Stimulated activated effector memory CD8-positive, alpha-beta T cell treated with anti-CD3 and anti-CD28 coated beads, Interleukin-12 subunit alpha, Interleukin-12 subunit beta, amount 100 ng/mL, for 72 hours (primary cell): ENCODE measurements around the gene STXBP5.

Experiments used
- ATAC-seq: fragments of 150-1000 bp; cut with Tn5 transposase; 2 replicates; pipeline ENCODE4 v1.10.0; 2021
- DNase-seq, 2 donors: peaks; one replicate each; pipeline ENCODE4 v3.0.0; 2021 to 2022; ENCODE audit warnings: low spot score in 2 of 2
- H3K27ac Mint-ChIP-seq: one replicate; pipeline ENCODE4 v1.8.0; 2022; ENCODE audit warnings: mild to moderate bottlenecking, mixed read lengths
- H3K36me3 Mint-ChIP-seq: one replicate; pipeline ENCODE4 v1.8.0; 2022; ENCODE audit warnings: mild to moderate bottlenecking, mixed read lengths
- H3K4me1 Mint-ChIP-seq: one replicate; pipeline ENCODE4 v1.8.0; 2022; ENCODE audit warnings: mixed read lengths
- H3K4me3 Mint-ChIP-seq: one replicate; pipeline ENCODE4 v1.8.0; 2022; ENCODE audit warnings: mild to moderate bottlenecking, mixed read lengths
- H3K9me3 Mint-ChIP-seq: one replicate; pipeline ENCODE4 v1.8.0; 2022; ENCODE audit warnings: mixed read lengths

The STXBP5 gene

DNA sequence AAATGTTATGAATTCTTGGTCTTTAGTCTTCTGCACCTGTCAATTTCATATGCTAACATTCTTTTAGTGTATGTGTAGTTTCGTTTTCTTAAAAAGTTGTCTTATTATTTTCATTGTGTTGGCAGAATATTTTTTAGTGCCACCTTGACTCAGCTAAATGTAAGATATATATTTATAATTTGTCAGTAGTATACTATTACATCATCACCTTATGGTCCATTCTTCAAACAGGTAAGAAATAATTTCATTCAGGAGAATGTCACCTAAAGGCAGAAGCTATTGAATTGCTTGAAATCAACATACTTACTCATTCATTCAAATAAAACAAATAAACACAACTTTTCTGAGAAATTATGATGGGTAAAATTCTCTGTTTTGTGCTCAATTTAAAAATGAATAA, 3.5 kb upstream of the STXBP5 start:
- Mint-ChIP-seq H3K27ac (no peak overlapping the region), H3K36me3 (peaks cover 23% of the 10 kb centered on the region)
- ATAC-seq: no peak

DNA sequence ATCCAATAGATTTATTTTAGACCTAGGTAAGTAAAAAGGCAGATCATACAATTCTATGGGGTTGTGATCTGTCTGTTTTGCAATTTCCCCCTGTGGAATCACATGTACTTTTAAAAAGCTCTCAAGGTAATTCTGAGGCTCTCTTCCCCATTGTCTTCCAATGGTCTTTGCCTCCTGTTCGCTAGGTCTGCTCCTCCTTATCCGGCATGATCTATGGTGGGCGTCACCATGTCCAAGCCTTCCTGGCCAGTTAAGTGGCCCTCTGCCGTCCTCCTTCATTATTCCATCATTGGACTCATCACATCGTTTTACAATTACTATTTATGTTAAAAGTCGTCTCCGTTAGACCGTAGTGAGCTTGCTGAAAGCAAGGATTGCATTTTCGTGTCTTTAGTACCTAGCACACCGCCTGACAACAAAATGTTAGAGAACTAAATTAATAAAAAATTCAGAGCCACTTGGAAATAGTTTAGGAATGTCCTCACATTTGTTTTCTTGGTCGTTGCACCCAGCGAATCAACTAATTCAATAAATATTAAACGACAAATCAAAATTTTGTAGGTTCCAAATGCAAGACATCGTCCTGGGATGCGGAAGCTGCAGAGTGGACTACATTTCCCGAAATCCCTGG, 2.2 kb upstream of the STXBP5 start:
- peak in 1 of 2 donors; percentile 57 for DNase-seq
- Mint-ChIP-seq H3K4me1 (peaks cover 12% of the 10 kb centered on the region), H3K9me3 (no peaks in the 10 kb centered on the region), H3K27ac (peak overlapping the region; percentile 93), H3K36me3 (peaks cover 23% of the 10 kb centered on the region), H3K4me3 (peak overlapping the region; percentile 86)
- ATAC-seq: no peak

More for the DNA sequence above, 3.5 kb upstream of the STXBP5 start:
- Mint-ChIP-seq H3K4me1 (peaks cover 20% of the 10 kb centered on the region), H3K4me3 (no peak overlapping the region), H3K9me3 (no peaks in the 10 kb centered on the region)
- DNase-seq: no peak

DNA sequence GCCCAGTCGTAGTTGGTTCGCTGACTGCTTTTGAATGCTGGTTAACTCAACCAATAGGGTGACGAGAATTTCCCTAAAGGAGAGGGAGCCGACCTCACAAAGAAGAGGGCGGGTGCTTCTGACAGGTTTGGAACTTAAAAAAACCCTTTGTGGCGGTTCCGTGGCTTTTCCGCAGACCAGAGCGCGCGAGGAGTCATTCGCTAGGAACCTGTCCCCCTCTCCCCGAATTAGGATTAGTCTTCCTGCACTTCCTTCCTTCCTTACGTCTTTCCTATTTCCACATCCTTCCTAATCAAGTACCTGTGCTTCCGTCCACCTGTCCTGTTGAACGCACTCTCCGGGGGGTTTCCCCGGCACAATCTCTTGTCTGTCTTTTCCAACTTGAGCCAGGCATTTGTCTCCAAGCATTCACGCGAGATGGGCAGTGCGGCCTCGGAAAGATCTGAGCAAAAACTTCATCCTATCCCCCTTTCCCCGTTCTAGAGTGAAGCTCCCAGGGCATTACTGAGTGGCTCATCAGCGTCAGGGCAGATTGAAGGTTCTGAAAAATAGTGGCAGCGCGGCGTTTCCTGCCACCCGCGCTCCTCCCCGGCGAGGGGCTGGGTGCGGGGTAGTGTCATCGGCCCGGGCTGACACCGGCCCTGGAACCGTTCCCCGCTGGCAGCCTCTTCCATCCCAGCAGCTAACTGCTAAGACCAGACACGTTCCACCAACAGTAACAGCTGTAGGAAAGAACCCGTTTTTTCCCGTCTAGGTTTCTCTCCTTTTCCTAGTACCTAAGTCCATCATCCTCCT, 1.5 kb upstream of the STXBP5 start:
- peaks cover 18% of the 10 kb centered on the region for H3K4me1 Mint-ChIP-seq
- no peaks in the 10 kb centered on the region for H3K9me3 Mint-ChIP-seq
- peaks cover 30% of the 10 kb centered on the region for H3K36me3 Mint-ChIP-seq
- H3K27ac Mint-ChIP-seq: peak overlapping the region; percentile 93
- DNase-seq: peak; percentile 42 to 87
- peak; percentile 91 for ATAC-seq
- peak overlapping the region; percentile 86 for H3K4me3 Mint-ChIP-seq

DNA sequence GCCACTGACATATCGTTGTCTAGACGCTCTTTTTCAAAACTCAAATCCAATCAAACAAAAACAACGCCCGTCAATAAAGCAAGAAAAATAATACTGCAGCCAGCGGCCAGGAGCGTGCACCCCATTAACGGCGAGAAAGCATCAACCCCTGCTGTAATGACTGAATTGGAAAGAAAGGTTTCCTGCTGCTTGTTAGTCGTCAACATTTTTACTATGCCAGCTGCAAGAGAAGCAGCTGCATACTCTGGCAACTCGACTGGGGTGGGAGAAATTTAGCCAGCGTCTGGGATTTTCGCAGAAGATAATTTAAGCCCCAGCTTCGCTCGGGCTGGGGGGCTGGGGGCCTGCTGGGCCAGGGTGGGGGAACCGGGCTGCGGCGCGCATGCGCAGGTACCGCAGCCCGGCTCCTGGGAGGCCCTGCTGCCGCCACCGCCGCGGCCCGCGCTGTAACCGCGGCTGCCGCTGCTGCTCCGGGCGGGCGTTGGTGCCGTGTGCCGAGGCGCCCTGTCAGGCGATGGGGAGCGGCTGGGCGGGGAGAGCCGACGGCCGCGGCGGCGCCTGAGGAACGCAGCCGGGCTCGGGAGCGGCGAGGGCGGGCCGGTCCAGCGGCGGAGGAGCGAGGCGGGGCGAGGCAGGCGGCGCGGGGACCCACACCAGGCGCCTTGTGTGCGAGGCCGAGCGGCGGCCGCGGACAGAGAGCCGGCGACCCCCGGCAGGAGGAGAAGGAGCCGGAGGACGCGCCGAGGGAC, 732 bp upstream of the STXBP5 start:
- H3K4me3 Mint-ChIP-seq: peak overlapping the region; percentile 86
- DNase-seq: peak; percentile 60 to 81

DNA sequence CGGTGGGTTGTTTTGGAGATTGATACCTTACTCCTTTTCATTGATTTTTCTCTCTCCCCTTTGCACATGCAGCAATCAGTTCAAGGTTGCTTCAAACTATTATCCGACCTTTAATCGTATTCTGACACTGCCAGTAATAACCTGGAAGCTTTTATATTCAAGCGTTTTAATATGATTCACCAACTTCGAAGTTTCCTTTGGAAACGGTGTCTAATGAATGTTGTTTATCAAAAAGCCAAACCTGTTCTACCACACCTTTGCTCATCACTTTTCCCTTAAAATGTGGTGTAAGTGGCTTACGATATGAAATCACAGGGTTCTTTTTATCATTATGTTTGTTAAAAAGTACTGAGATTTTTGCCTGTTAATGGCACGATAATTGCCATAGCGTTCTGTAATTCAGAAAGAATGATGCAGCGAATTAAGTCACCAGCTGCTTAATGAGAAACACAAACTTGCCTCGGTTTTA, 660 bp downstream of the STXBP5 start:
- peaks cover 47% of the 10 kb centered on the region for H3K36me3 Mint-ChIP-seq
- no peak for ATAC-seq
- H3K9me3 Mint-ChIP-seq: no peaks in the 10 kb centered on the region
- H3K27ac Mint-ChIP-seq: peak overlapping the region; percentile 90
- H3K4me3 Mint-ChIP-seq: peak overlapping the region; percentile 86
- peaks cover 29% of the 10 kb centered on the region for H3K4me1 Mint-ChIP-seq
- DNase-seq: no peak

More for the DNA sequence above, 732 bp upstream of the STXBP5 start:
- peak; percentile 71 for ATAC-seq
- H3K9me3 Mint-ChIP-seq: no peaks in the 10 kb centered on the region
- H3K27ac Mint-ChIP-seq: peak overlapping the region; percentile 93
- peaks cover 23% of the 10 kb centered on the region for H3K4me1 Mint-ChIP-seq
- H3K36me3 Mint-ChIP-seq: peaks cover 35% of the 10 kb centered on the region

DNA sequence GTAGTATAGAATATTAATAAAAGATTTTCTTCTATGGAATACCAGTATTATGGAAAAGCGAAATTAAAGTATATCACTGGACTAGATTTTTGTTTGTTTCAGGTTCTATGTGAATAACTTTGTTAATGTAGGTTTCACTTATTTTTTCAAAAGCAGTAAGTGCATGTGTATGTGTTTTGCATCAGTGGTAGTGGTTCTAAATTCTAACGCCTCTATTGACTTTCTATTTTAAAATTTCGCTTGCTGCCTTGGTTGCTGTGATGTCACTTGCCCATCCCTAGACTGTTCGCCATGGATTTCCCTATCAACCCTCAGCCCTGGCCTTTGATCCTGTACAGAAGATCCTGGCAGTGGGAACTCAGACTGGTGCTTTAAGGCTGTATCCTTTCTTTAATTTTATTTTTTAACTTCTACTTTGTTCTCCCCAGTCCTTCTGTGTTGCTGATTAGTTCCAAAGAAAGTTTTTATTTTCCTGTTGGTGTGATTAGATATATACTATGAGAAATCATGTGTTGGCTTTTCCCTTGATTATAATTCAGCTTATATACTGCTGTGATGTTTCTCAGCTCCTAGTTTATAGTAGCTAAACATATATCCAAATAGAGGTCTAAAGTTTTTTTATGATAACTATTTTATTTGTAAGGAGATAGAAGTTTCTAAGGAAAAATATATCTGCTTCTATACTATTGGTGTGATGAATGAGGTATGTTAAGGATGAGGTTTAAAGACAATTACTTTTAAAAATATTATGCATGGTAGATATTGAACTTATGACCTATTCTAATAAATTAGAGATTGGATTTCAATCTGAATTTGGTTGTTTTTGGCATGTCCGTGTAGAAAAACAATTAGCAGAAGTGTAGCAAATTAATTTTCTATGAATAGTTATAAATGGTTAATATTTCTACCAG, 1.7 kb downstream of the STXBP5 start:
- ATAC-seq (no peak), DNase-seq (no peak)
- H3K27ac Mint-ChIP-seq: no peak overlapping the region
- peak overlapping the region; percentile 86 for H3K4me3 Mint-ChIP-seq
- H3K9me3 Mint-ChIP-seq: no peaks in the 10 kb centered on the region
- peaks cover 54% of the 10 kb centered on the region for H3K36me3 Mint-ChIP-seq
- H3K4me1 Mint-ChIP-seq: peaks cover 29% of the 10 kb centered on the region

DNA sequence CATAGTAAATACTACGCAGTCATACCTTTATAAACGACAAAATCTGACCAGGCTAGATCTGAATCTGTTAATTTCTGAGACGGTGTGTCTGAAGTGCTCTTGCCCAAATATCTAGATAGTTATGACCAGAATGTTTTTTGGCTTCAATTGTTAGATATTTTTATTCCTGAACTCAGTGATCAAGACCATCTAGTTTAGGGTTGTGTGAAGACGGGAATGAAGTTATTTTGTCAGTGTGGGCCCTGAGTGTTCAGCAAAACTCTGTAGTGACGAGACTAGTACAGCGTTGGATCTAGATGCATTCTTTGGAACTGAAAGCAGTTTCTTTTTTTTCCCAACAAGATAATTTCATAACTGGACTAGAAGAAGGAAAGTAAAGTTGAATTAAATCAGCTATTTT, 3.1 kb downstream of the STXBP5 start:
- no peak overlapping the region for H3K27ac Mint-ChIP-seq
- peaks cover 28% of the 10 kb centered on the region for H3K4me1 Mint-ChIP-seq
- H3K4me3 Mint-ChIP-seq: peak overlapping the region; percentile 86
- peaks cover 54% of the 10 kb centered on the region for H3K36me3 Mint-ChIP-seq
- no peak for ATAC-seq
- DNase-seq: no peak
- no peaks in the 10 kb centered on the region for H3K9me3 Mint-ChIP-seq

DNA sequence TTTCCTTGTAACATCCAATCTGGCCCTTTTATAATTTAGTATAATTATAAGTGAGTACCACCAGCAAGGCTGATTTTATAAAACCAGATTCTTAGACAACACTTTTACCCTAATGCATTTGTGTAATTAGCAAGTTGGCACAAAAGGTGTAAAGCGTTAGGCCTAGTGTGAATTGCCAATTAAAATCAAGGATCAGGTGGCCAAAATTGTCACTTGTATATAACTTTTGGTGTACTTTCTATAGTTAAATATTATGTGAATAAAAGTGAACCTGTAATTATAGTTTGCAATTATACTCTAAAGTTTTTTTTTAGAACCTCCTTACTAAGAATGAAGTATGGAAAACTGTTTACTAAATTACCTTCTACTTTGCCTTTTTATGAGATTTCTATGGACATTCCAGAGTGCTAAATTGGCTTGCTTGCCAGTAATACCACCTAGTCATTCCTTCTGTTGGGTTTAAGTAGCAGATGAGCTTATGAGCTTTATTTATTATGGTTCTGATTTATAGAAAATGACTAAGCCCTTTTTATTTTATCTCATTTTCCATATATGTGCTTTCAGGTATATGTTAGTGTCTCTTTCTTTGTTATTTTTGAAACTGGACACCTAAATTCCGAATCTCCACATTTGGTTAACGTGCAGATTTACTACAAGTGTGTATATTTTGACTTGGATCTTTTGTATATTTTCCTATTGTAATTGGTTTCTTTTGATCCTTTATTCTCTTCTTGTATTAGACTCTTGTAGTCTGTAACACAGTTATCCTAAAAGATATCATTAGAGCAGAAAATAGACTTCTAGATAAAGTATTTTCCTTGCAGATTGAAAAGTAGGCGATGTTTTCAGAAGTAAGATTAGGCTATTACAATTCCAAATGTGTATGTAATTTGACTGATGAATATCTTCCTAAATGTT, 3.9 kb downstream of the STXBP5 start:
- no peak for ATAC-seq
- Mint-ChIP-seq H3K27ac (no peak overlapping the region), H3K9me3 (no peaks in the 10 kb centered on the region), H3K4me3 (no peak overlapping the region), H3K4me1 (peaks cover 27% of the 10 kb centered on the region), H3K36me3 (peaks cover 48% of the 10 kb centered on the region)
- no peak for DNase-seq

DNA sequence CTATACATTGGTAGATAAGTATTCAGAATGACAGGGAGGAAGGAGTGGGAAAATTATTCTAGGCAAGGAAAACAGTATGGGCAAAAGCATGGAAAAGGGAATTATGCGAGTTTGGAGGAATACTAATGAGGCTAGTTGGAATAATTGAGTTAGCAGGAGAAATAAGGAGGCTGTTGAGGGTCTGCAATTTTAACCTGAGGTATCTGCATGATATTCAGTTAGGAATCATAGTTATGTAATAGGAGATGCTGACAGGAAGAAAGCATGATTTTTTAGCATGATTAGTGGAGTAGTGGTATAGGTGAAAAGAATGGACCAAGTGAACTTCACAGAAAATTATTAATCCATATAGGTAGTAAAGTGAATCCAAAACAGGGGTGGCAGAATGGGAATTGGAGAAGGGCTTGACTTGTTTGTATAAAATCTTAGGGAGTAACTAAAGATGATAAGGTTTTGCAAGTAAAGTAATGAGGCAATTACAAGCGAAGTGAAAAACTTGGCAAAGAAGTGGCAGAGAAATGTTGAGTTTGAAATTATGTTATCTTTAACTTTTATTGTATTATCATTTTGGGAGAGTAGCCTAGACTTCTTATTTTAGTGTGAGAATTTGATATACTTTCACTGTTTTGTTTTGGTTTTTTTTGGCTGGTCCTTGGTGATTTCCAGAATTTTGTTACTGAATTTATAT, 5.7 kb downstream of the STXBP5 start:
- H3K27ac Mint-ChIP-seq: no peak overlapping the region
- H3K4me3 Mint-ChIP-seq: no peak overlapping the region
- no peak for DNase-seq
- no peak for ATAC-seq
- H3K4me1 Mint-ChIP-seq: peaks cover 23% of the 10 kb centered on the region
- H3K36me3 Mint-ChIP-seq: peaks cover 48% of the 10 kb centered on the region
- H3K9me3 Mint-ChIP-seq: no peaks in the 10 kb centered on the region

DNA sequence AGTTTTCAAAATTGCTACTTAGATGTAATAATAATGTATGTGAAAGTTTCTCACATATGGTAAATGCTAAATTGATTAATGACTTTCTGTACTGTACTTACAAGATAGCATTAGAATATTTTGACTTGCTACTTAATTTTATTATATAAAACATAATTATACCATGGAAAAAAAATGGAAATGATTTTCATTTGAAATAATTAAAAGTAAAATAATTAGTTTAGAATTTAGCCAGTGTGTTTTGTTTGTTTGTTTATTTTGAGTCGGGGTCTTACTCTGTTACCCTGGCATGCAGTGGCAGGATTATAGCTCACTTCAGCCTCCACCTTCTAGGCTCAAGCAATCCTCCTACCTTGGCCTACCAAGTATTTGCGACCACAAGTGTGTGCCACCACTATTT, 7.1 kb downstream of the STXBP5 start:
- H3K4me1 Mint-ChIP-seq: peaks cover 23% of the 10 kb centered on the region
- no peak overlapping the region for H3K27ac Mint-ChIP-seq
- ATAC-seq (no peak), DNase-seq (no peak)
- H3K36me3 Mint-ChIP-seq: peaks cover 45% of the 10 kb centered on the region
- H3K9me3 Mint-ChIP-seq: no peaks in the 10 kb centered on the region
- no peak overlapping the region for H3K4me3 Mint-ChIP-seq

DNA sequence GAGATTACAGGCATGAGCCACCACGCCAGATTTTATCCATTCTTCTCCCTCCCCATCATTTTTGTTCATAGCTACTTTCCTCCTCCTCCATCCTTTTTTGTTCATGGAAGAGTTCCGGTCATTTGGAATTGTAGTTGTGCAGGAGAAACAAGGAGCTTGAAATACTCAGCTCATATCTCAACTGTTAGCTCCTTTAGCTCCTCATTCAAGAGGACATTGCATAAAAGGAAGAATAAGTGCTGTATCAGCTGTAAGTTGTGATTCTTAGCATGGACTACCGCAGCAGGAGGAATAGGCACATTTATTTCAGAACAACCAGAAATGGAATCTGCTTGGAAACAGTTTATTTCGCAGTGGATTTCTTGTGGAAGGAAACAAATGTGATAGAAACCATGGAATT, 7.6 kb downstream of the STXBP5 start:
- H3K9me3 Mint-ChIP-seq: no peaks in the 10 kb centered on the region
- DNase-seq (no peak), ATAC-seq (no peak)
- H3K4me1 Mint-ChIP-seq: peaks cover 23% of the 10 kb centered on the region
- peaks cover 45% of the 10 kb centered on the region for H3K36me3 Mint-ChIP-seq
- H3K4me3 Mint-ChIP-seq: no peak overlapping the region
- no peak overlapping the region for H3K27ac Mint-ChIP-seq

DNA sequence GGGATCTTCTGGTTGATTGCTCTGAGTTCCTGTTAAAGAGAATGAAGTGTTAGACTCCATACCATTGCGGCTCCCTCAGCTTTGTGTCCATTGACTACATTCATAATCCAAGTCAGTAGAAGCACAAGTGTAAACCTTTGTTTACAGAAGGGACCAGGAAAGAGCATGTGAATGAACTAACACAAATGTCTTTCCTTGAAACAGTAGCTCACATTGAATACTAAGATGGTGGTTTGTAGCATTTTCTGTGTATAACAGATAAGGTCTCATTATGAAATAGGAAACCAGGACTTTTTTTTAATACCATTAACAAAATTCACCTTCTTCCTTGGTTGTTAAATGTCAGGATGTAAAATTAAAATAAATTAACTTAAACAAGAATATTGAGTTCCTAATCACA, 8.4 kb downstream of the STXBP5 start:
- H3K4me3 Mint-ChIP-seq: no peak overlapping the region
- DNase-seq: no peak
- H3K36me3 Mint-ChIP-seq: peaks cover 39% of the 10 kb centered on the region
- H3K27ac Mint-ChIP-seq: peak overlapping the region; percentile 54
- no peaks in the 10 kb centered on the region for H3K9me3 Mint-ChIP-seq
- ATAC-seq: no peak
- peaks cover 17% of the 10 kb centered on the region for H3K4me1 Mint-ChIP-seq

DNA sequence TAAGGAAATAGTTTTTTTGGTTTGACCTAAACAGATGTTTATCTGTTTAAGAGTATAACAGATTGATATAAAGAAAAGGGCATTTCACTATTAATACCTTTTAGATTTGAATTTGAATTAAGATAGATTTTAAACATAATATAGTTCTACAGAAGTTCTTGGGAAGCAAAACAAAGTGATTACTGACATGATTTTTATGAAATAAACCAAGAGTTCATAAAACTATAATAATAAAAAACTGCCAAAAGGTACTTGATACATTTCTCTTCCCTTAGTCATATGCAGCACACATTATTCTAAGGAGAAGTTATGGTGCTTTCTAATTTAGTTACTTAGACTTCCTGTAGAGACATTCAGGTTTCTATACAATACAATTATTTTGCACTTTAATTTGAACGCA, 9.6 kb downstream of the STXBP5 start:
- ATAC-seq (no peak), DNase-seq (no peak)
- H3K27ac Mint-ChIP-seq: no peak overlapping the region
- H3K36me3 Mint-ChIP-seq: peaks cover 35% of the 10 kb centered on the region
- H3K4me1 Mint-ChIP-seq: peaks cover 16% of the 10 kb centered on the region
- no peak overlapping the region for H3K4me3 Mint-ChIP-seq
- H3K9me3 Mint-ChIP-seq: no peaks in the 10 kb centered on the region
